Endothelial cell of hepatic sinusoid (primary cell): ENCODE data around the gene PNPLA3.

Experiments used
- in situ Hi-C: cut with HindIII; loops from 2 replicates; pipeline ENCODE4 v1.10.0; 2017; ENCODE audit warnings: low sequenced_read_pairs

Gene PNPLA3, protein sequence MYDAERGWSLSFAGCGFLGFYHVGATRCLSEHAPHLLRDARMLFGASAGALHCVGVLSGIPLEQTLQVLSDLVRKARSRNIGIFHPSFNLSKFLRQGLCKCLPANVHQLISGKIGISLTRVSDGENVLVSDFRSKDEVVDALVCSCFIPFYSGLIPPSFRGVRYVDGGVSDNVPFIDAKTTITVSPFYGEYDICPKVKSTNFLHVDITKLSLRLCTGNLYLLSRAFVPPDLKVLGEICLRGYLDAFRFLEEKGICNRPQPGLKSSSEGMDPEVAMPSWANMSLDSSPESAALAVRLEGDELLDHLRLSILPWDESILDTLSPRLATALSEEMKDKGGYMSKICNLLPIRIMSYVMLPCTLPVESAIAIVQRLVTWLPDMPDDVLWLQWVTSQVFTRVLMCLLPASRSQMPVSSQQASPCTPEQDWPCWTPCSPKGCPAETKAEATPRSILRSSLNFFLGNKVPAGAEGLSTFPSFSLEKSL

DNA sequence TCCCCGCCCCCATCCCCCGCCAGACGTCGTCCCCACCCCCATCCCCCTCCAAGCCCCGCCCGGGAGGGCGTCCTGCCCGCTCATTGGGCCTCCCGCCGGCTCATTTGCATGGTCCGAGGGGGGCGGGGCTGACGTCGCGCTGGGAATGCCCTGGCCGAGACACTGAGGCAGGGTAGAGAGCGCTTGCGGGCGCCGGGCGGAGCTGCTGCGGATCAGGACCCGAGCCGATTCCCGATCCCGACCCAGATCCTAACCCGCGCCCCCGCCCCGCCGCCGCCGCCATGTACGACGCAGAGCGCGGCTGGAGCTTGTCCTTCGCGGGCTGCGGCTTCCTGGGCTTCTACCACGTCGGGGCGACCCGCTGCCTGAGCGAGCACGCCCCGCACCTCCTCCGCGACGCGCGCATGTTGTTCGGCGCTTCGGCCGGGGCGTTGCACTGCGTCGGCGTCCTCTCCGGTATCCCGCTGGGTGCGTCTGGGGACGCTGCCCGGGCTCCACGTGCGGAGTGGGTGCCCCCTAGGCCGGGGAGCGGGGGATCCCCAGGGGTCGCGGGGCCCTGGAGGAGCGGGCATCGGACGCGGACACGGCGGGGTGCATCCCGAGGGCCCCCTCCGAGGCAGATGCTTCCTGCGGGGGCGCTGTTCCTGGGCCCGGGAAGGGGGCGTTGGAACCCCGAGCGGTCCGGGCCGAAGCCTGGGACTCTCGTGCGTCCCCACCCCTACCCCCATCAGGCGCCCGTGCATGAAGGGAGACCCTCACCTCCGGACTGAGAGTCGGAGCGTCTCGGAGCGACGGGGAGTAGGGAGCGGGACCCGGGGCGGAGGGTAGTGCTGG lies at the start of gene PNPLA3:
TSS of gene PNPLA3 (plus strand) at position 175 of the 834 bp plus-strand sequence. CDS start at position 282, 107 bp downstream.
- in situ Hi-C loops, result no loop called here

DNA sequence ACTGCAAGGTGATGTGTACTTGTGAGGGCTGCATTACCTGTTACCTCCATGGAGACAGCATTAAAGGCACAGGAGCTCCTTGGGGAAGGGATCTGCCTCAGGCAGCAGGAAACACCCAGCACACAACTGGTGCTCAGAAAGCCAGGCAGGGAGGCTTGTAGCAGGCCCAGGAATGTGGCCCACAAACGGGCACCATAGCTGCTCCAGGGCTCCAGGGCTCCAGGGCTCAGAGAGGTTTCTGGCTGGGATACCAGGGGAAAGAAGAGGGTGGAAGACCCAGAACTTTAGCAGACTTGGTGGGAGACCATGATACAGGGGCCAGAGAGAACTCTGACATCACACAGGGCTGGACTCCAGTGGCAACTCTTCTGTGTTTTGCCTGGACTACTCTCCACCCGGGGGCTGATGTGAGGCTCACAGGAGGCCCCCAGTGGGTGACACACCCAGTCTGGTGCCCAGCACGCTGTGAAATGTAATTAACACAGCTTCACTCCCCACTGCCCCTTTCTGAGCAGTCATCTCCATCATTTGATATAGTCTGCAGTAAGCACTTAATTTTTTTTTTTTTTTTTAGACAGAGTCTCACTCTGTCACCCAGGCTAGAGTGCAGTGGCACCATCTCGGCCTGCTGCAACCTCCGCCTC lies 46.6 kb upstream of the PNPLA3 start:
- in situ Hi-C loops, result no loop called here

DNA sequence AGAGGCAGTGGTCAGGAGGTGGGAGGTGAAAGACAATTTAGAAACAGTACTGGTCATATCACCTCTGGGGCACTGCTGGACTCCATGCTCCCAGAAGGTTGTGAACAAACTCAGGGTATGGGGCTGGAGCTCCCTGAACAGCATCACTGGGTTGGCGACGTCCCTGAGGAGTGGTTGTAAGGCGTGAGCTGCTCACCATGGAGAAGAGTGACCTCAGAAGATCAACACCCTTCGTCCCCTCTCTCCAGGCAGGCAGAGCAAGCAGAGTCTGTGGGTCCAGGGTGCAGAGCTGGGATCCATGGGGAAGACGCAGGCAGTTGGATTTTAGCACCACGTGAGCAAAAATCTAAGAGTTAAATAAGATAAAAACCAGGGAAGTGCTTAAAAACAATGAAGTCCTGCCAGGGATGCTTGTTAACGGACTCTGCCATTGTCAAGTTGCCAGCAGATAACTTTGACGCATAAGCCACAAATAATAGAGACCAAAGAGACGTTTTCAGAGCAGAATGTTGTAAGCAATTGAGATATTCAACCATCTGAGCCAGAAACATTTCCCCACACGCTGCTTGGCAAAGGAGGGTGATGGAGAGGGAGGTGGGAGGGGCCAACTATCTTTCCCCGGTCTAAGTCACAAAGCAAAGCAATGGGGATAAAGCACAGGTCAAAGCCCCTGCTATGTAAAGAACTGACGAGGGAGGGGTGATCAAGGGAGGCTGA lies 45.4 kb upstream of the PNPLA3 start:
- in situ Hi-C loops, result no loop called here

DNA sequence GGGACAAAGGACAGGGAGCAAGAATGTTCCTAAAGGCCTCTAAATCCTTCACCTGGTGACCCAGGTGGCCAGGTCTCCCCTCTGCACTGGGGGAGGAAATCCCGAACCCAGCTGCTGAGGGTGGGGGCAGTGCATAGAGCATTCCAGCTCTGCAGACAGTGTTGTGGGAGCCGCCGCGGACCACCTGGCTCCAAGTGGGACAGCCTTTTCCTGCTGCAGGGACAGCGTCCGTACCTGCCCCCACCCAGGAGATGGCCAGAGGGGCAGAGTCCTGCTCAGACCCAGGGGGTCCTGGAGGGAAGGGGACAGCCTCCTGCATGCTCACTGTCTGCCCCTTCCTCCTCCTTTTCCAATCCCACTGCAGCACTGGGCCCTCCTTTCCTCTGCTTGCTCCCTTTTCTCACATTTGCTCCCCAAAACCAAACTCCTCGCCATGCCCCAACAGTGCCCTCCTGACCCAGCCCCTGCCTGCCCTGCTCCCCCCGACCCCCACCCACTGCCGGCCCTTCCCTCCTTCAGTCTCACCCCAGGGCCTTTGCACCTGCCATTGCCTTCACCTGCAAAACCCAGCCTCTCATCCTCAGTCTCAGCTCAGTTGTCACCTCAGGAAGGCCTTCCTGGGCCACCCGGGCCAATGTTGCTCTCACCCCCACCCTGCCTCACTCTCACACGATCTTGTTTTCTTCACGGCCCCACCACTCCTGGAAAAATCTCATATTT lies 44.6 kb upstream of the PNPLA3 start:
- in situ Hi-C loops, result no loop called here

DNA sequence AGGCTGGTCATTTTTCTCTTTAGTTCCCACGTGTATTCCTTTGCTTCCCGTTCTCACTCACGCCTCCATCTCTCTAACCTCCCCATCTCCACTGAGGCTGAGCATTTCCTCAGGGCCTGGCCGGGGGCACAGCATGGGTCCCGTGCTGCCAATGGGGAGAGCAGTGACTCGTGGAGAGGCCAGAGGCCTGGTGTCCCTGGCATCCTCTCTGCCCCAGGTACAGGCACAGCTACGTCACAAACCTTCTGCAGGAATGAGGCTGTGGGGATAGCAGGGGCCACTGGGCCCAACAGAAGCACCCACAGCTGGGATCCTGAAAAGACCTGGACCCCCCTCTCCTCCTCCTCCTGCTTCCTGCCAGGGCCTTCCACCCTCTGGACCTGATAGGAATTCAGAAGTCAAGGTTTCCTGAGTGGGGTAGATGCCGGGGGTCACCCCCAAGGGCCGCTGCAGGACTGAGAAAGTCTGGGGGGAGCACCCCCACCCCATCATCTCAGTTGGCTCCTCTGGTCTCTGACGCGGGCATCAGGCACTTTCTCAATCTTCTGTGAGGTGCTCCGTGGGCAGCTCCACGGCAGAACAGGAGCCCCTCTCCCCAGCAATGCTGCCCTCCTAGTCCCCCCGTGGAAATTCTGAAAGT lies 43.6 kb upstream of the PNPLA3 start:
- in situ Hi-C loops, result no loop called here

DNA sequence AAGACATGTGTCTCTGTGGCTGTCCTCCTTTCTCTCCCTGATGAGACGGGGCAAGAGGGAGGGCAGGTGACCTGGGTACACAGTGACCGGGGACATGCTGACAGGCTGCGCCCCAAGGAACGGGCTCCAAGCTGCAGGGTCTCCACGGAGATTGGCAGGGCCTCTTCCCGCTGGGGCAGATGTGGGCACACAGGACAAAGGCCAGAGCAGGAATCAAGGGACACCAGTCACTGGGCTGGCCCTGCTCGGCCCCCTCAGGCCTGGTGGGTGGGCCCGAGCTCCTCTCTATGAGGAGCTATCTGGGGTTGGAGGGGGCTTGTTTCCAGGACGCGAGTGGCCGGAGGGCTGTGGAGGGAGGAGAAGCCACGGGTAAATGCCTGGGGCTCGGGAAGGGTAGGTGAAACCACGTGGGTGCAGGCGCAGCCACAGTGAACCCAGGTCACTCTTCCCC lies 43.0 kb upstream of the PNPLA3 start:
- in situ Hi-C loops, result no loop called here

DNA sequence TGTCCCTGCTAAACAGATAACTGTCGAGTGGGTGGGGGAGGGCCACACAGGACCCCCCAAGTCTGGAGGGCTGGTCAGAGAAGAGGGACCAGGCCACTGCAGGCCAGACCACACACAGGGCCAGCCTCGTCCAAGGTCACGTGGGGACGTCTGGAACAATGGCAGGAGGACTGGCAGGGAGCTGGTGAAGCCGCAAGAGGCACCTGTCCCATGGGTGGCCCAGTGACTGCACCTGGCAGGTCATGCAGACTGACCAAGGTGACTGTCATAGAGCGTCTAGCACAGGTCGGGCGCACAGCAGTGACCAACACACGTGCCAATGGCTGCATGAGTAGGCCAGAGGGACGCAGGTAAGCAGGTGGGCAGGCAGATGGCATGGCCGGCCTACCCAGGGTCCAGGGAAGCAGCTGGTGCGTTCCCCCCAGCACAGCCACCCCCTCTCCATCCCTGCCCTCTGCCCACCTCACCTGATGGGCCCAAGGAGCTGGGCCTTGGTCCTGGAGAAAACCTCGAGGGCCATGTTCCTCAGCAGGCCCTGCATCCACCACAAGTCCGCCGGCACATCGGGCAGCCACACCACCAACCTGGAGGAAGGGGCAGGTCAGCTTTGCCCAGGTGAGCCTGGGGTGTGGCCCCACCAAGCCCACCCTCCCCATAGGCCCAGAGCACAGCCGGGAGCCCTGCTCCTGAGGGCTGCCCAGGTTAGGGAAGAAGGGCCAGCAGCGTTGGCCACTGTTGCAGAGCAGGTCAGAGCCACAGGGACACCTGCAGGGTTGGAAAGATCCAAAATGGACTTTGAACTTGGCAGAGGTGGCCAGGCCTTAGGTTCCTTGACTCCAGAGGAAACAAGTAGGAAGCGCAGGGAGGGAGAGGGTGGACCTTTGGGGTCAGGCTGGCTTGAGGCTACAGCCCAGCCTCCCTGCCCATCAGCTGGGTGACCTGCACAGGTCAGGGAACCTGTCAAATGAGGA lies 42.2 kb upstream of the PNPLA3 start:
- in situ Hi-C loops, result no loop called here

DNA sequence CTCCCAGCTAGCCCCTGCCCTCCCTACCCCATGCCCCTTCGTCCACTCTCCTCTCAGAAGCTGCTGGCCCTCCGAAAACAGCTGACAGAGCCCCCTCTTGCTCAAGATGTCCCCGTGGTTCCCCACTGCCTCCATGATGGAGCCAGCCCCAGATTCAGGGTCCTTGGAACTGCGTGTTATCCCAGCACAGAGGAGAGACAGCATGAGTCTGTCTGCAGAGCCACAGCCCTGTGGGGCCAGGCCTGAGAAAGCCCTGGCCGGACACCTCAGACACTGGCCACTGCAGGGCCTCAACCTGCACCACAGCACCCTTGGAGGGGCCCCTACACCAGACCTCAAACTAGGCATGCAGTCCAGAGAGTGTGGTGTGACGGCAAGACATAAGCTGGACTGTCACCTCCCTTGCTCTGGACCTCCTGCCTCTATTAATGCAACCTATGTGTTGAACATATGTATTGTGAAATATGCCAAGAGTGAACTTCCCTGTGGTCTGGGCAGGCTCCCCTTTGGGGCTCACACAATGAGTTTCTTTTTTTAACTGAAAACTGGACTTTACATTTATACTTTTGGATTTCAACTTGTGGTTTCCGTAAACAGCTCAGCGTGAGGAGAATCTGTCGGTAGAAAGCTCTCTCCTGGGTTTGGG lies 41.4 kb upstream of the PNPLA3 start:
- in situ Hi-C loops, result no loop called here

DNA sequence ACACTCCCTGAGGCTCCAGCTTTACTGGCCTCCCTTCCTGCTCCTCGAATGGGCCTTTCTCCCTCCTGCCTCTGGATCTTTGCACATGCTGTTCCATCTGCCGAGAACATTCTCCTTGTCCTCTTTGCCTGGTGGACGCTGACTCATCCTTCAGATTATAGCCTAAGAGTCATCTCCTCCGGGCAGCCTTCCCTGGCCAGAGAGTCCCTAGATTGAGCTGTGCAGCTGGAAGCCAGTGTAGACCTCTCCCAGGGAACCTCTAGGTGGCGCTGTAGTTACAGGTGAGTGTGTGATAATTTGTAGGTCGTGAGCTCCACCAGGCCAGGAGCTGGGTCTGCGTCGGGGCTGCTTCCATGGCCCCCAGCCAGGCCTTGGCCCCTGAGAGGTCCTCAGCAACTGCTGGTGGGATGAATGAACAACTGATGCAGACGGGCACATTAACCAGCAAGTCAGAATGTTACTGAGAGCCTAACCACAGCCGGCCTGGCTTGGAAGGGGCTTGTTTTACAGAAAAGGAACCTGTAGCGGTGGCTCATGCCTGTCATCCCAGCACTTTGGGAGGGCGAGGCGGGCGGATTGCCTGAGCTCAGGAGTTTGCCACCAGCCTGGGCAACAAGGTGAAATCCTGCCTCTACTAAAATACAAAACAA lies 40.5 kb upstream of the PNPLA3 start:
- in situ Hi-C loops, result no loop called here

DNA sequence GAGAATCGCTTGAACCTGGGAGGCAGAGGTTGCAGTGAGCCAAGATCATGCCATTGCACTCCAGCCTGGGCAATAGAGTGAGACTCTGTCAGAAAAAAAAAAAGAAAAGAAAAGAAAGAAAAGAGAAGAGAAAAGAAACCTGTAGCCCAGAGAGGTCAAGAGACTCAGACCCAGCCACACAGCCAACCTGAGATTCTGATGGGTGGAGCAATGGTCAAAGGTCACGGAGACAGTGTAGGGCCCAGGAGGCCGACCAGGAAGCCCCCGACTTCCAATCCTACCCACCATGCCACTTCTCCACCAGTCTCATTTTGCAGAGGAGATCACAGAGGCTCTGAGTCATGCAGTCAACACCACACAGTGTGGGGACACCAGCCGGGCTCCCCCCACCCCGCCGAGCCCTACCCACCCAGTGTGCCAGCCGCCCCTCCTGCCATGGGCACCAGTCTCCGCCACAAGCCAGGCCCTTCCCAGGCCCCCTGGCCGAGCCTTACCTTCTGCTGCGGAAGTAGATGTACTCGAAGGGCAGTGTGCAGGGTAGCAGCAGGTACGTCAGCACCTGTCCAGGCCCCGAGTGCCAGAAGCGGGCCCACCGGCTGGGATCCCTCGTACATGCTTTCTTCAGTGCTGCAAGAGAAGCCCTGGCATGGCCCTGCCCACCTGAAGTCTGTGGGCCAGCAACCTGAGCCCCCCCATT lies 39.7 kb upstream of the PNPLA3 start:
- in situ Hi-C loops, result no loop called here

DNA sequence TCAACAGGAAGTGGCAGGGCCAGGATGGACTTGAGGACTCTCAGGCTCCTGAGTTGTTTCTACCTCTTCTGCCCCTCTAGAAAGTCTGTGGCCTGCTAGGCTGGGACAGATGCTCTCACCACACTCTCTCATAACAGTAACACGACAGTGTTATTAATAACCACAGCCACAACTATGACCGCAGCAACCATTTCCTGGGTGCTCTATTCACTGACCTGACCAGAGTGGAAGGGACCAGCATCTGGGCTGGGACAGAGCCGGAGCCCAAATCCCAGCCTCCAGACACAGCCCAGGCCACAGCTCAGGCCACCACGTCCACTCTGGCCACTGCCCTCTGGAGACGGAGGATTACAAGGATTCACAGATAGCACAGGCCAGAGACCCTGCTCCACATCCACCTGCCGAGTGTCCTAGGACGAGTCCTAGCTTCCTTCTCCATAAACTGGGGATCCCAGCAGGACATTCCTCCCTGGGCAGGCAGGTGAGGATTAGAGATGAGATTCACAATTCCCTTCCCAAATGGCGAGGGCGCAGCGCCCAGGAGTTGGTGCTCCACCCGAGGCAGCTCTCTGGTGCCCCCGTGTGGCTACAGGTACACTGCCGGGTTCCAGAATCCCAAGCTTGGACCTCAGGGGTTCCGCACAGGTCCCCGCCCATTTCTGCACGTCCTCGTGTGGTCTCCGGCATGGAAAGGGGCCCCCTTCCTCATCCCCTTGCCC lies 38.8 kb upstream of the PNPLA3 start:
- in situ Hi-C loops, result loop anchor here (5.0 kb wide), 2 partner anchors 88 to 198 kb away; no protein-coding TSS in a partner anchor

DNA sequence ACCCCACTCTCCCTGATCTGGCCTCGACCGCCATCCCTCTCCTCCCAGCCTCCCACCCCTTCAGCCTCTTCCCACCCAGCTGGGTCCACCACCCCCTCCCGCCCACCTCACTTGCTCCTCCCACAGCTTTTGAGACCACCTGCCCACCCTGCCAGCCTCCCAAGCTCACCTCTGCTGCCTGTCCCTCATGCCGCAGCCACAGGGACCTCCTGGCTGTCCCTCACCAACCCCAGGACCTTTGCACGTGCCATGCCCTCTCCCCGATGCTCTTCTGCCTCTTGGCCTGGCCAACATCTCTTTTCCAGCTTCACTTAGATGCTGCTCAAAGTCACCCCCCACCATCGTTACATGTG lies 38.3 kb upstream of the PNPLA3 start:
- in situ Hi-C loops, result loop anchor here (5.0 kb wide), 2 partner anchors 87 to 197 kb away; no protein-coding TSS in a partner anchor

DNA sequence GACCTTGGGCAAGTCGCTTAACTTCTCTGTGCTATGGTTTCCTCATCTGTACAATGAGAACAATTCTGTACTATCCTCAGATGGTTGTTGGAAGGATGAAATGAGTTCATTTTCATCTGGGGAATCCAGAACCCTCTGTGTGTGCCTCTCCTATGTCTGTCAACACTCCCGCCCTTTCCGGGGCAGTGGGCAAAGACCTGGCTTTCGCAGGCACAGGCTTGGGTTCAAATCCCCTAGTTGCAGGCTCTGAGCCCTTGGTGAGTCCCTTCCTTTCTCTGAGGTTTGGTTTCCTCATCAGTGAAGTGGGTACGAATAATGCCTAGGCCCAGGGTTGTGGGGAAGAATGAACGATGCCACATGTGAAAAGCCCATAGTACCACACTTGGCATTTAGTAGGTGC lies 37.8 kb upstream of the PNPLA3 start:
- in situ Hi-C loops, result loop anchor here (5.0 kb wide), 2 partner anchors 87 to 197 kb away; no protein-coding TSS in a partner anchor

DNA sequence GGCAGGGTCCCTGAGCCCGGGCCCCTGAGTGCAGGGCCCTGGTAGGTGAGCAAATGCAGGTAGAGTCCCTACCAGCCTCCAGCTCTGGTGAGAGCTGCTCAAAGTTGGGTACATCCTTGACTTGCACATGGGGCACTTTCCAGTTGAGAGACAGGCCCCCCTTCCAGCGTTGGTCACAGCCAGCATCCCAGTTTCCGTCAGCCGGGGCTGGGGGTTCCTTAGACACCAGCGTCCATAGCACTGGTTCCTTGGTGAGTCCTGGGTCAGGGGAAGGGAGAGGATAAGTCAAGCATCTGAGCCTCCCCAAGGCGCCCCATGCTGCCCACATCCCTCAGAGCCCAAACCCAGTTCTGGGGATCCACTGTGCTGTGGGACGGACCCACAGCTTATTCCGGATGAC lies 37.4 kb upstream of the PNPLA3 start:
- in situ Hi-C loops, result loop anchor here (5.0 kb wide), 2 partner anchors 86 to 196 kb away; no protein-coding TSS in a partner anchor

DNA sequence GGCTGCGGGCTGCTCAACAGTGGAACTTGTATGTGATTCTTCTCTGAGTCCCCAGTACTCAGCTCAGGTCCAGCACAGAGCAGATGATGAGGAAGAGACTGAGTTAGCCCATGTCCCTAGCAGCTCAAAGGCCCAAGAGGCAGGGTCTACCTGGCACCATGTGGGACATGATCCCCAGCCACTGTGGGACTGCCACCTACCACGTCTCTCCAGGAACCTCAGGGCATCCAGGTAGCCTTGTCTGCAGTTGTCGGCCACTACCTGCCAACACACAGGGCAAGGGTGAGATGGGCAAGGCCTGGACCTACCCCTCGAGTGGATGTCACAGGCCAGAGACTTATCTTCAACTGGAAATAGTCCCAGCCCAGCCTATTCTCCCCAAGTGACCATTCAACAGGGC lies 36.2 kb upstream of the PNPLA3 start:
- in situ Hi-C loops, result loop anchor here (5.0 kb wide), 2 partner anchors 85 to 195 kb away; no protein-coding TSS in a partner anchor

DNA sequence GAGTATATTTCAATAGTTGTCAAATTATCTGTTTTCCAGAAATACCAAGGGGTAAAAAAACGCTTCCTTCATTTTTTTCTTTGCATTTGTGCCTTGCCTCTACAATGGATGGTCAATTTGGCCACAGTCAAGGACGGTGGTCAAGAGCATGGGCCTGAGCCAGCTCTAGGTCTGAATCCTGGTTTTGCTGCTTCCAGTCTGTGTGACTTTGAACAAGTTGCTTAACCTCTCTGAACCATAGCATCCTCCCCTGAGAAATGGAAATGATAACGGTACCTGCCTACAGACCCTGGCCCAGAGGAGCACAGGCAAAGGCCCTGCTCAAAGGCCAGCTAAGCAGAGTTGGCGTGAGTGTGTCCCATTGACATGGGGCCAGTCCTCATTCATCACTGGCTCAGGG lies 34.9 kb upstream of the PNPLA3 start:
- in situ Hi-C loops, result loop anchor here (5.0 kb wide), 2 partner anchors 84 to 194 kb away; no protein-coding TSS in a partner anchor
